Liver (tissue), 9 donors: Measurements from ENCODE around the gene SLC5A9. TPM values are rescaled to one million over a fixed set of nuclear protein-coding genes. Genes with fewer than 3 reads are reported as not detected.

ENCODE experiments used
- DNase-seq: peaks from one replicate; pipeline ENCODE4 v3.0.0-alpha.2; 2017; ENCODE audit warnings: low spot score
- H3K27ac ChIP-seq, 2 donors: one replicate each; pipeline ENCODE4 v1.7.0; 2013; ENCODE audit warnings: inconsistent platforms in 2 of 2, low read length in 2 of 2, control low read depth in 1 of 2, low read depth in 1 of 2, mild to moderate bottlenecking in 1 of 2
- H3K27me3 ChIP-seq, 4 donors: one replicate each; pipeline versions ENCODE4 v1.6.1 to v1.7.0; 2013; ENCODE audit warnings: low read length in 3 of 4, inconsistent platforms in 1 of 4, mild to moderate bottlenecking in 1 of 4, moderate library complexity in 1 of 4; ENCODE audit not compliant: control insufficient read depth in 4 of 4, insufficient read depth in 4 of 4
- H3K36me3 ChIP-seq, 4 donors: one replicate each; pipeline versions ENCODE4 v1.6.1 to v1.7.0; 2013; ENCODE audit warnings: low read length in 3 of 4, mild to moderate bottlenecking in 3 of 4, low read depth in 1 of 4, moderate library complexity in 1 of 4; ENCODE audit not compliant: control insufficient read depth in 4 of 4, insufficient read depth in 3 of 4
- H3K4me1 ChIP-seq, 4 donors: one replicate each; pipeline versions ENCODE4 v1.6.1 to v1.7.0; 2013; ENCODE audit warnings: low read length in 3 of 4, mild to moderate bottlenecking in 3 of 4, moderate library complexity in 1 of 4; ENCODE audit not compliant: control insufficient read depth in 4 of 4, insufficient read depth in 4 of 4
- H3K4me3 ChIP-seq, 3 donors: one replicate each; pipeline versions ENCODE4 v1.6.1 to v1.7.0; 2013; ENCODE audit warnings: low read length in 3 of 3, control low read depth in 1 of 3, low read depth in 1 of 3, mild to moderate bottlenecking in 1 of 3
- H3K9ac ChIP-seq, 2 donors: one replicate each; pipeline ENCODE4 v1.7.0; 2013; ENCODE audit warnings: low read length in 2 of 2, mild to moderate bottlenecking in 2 of 2, moderate library complexity in 2 of 2, control low read depth in 1 of 2, low read depth in 1 of 2
- H3K9me3 ChIP-seq, 4 donors: one replicate each; pipeline versions ENCODE4 v1.6.1 to v1.7.0; 2013; ENCODE audit warnings: low read length in 3 of 4; ENCODE audit not compliant: control insufficient read depth in 4 of 4
- ATF3 ChIP-seq: IDR thresholded peaks from 2 replicates; pipeline ENCODE4 v1.6.1; 2016; ENCODE audit warnings: antibody characterized with exemption
- CTCF ChIP-seq: fragments of 150-350 bp; IDR thresholded peaks from 2 replicates; pipeline ENCODE4 v1.5.1; 2017; ENCODE audit warnings: improper control_type of control experiment, low read depth, low read length; ENCODE audit not compliant: missing input control
- EGR1 ChIP-seq, 2 donors: IDR thresholded peaks; 2 replicates each; pipeline ENCODE4 v1.6.1; 2016 to 2018; ENCODE audit warnings: antibody characterized with exemption in 2 of 2, low read depth in 2 of 2
- FOXA1 ChIP-seq: IDR thresholded peaks from 2 replicates; pipeline ENCODE4 v1.6.1; 2016; ENCODE audit warnings: antibody characterized with exemption
- GABPA ChIP-seq, 2 donors: IDR thresholded peaks in 1 of 2; conservative IDR thresholded peaks in 1 of 2; 2 replicates each; pipeline ENCODE4 v1.6.1; 2016; ENCODE audit warnings: antibody characterized with exemption in 2 of 2, mild to moderate bottlenecking in 1 of 2, moderate library complexity in 1 of 2
- HNF4A ChIP-seq, 2 donors: conservative IDR thresholded peaks; 2 replicates each; pipeline ENCODE4 v1.6.1; 2016; ENCODE audit warnings: antibody characterized with exemption in 2 of 2, mild to moderate bottlenecking in 2 of 2
- JUND ChIP-seq, 2 donors: IDR thresholded peaks; 2 replicates each; pipeline ENCODE4 v1.6.1; 2016; ENCODE audit warnings: antibody characterized with exemption in 2 of 2
- NR2F2 ChIP-seq: IDR thresholded peaks from 2 replicates; pipeline ENCODE4 v1.6.1; 2016; ENCODE audit warnings: antibody characterized with exemption
- RXRA ChIP-seq, 2 donors: IDR thresholded peaks; 2 replicates each; pipeline ENCODE4 v1.6.1; 2017 to 2018; ENCODE audit warnings: antibody characterized with exemption in 2 of 2, mild to moderate bottlenecking in 1 of 2
- SP1 ChIP-seq: IDR thresholded peaks from 2 replicates; pipeline ENCODE4 v1.6.1; 2018; ENCODE audit warnings: antibody characterized with exemption, mild to moderate bottlenecking
- YY1 ChIP-seq: IDR thresholded peaks from 2 replicates; pipeline ENCODE4 v1.6.1; 2016; ENCODE audit warnings: antibody characterized with exemption, mild to moderate bottlenecking
- WGBS: extraction: QIAGEN DNeasy Blood & Tissue Kit; methylation state at CpG from one replicate; pipeline ENCODE4 v1.1.7; 2013; 5-methylcytosine and 5-hydroxymethylcytosine counted together
- polyA plus RNA-seq, 2 donors: library from polyadenylated mRNA; stranded (reverse) in 1 of 2; unstranded in 1 of 2; fragments of 200-250 nt in 1 of 2; fragments of >200 nt in 1 of 2; fragmentation: Nextera tagmentation in 1 of 2; extraction: Ambion mirVana in 1 of 2; gene quantifications; one replicate each; pipeline versions ENCODE4 v1.2.1 to v1.2.3, GENCODE V29; 2013 to 2015
- total RNA-seq, 2 donors: library from RNA; depleted of rRNA; stranded (reverse); fragments of >200 nt; gene quantifications; one replicate each; pipeline ENCODE4 v1.2.3, GENCODE V29; 2014
- TF ChIP-seq, protein P1 (sequence below): IDR thresholded peaks from 2 replicates; pipeline ENCODE4 v1.6.1; 2016; ENCODE audit warnings: antibody characterized with exemption
- TF ChIP-seq, protein P2 (sequence below): IDR thresholded peaks from 2 replicates; pipeline ENCODE4 v1.6.1; 2016; ENCODE audit warnings: antibody characterized with exemption, mild to moderate bottlenecking
- donor health status: healthy.
- donor health status: healthy.
- donor health status: healthy.
- donor health status: healthy.
- donor health status: healthy.

SLC5A9 gene
- total and polyA plus RNA-seq, 4 donors = 0.78 to 6.5 (median 6.0) TPM

DNA sequence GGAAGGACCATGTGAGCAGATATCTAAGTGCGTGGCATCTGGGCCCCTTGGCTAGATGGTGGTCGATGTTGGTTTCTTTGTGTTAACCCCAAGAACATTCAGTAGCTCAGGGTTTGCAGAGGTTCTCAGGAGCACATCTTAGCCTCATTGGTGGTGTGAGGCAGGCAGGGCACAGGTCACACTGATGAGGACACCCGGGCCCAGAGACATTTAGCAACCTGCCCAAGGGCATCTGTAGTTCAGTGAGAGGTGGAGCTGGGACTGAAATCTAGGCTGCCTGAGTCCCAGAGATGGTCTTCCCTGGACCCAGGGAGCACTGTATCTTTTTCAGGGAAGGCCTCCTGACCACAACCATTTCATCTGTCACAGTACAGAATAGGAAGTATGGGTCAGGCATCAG is 859 bp upstream of the SLC5A9 start:
- Histone ChIP-seq H3K27ac (no peak overlapping the region), H3K4me3 (no peak overlapping the region), H3K9ac (no peak overlapping the region), H3K36me3 (peaks cover 0 to 2% (median 0%) of the 10 kb centered on the region in 4 donors), H3K9me3 (no peaks in the 10 kb centered on the region), H3K4me1 (peaks cover 1 to 35% (median 24%) of the 10 kb centered on the region in 4 donors), H3K27me3 (no peaks in the 10 kb centered on the region)
- DNase-seq = no peak
- TF ChIP-seq, protein P1, sequence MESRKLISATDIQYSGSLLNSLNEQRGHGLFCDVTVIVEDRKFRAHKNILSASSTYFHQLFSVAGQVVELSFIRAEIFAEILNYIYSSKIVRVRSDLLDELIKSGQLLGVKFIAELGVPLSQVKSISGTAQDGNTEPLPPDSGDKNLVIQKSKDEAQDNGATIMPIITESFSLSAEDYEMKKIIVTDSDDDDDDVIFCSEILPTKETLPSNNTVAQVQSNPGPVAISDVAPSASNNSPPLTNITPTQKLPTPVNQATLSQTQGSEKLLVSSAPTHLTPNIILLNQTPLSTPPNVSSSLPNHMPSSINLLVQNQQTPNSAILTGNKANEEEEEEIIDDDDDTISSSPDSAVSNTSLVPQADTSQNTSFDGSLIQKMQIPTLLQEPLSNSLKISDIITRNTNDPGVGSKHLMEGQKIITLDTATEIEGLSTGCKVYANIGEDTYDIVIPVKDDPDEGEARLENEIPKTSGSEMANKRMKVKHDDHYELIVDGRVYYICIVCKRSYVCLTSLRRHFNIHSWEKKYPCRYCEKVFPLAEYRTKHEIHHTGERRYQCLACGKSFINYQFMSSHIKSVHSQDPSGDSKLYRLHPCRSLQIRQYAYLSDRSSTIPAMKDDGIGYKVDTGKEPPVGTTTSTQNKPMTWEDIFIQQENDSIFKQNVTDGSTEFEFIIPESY = no peak
- TF ChIP-seq HNF4A (conservative IDR thresholded peaks at IDR 0.05) (peak in 1 of 2 donors; percentile 17), RXRA (IDR thresholded peaks at IDR 0.05) (peak; percentile 10 to 21), JUND (IDR thresholded peaks at IDR 0.05) (no peak), ATF3 (no peak)
- 78% methylated on average over 3 of the region's 3 CpGs for WGBS

DNA sequence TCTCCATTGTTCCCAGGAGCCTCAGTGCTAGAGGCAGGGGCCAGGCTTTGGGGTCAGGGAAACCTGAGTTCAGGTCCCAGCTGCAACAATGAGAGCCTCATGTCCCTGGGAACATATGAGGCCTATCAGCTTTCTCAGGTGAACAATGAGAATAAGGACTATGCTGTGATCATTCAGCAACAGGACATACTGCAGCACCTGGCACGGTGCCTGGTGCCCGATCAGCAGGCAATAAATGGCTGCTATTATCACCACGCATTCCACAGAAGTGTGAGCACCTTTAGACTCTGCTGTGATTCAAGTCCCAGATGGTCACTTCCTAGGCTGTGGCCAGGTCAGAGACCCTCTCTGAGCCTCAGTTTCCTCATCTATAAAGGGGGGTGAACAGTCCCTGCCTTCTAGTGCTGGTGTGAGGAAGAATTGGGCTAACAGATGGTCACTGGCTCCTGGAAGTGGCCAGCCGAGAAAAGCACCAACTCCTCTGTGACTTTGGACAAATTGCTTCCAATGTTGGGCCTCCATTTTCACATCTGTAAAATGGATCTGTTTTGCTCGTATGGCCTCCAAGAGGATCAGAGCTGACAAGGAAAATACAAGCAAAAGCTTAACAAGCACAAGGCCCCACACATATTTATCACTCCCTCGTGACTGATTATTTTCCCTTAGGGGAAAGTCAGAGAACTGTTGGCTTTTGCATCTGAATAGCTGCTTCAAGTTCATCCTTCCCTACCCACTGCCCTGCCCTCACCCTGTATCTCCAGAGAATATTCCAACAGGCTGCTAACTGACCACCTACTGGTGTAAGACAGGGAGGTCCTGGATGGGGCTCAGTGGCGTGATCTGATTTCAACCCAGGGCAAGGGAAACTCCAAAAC is 1.1 kb downstream of the SLC5A9 start:
- peak overlapping the region in 1 of 3 donors; percentile 9 for H3K4me3 ChIP-seq
- no peak overlapping the region for H3K9ac ChIP-seq
- 60% methylated on average over 7 of the region's 7 CpGs for WGBS
- H3K36me3 ChIP-seq = peaks cover 0 to 2% (median 0%) of the 10 kb centered on the region in 4 donors
- H3K9me3 ChIP-seq = no peaks in the 10 kb centered on the region
- H3K27ac ChIP-seq = peak overlapping the region in 1 of 2 donors; percentile 70
- peaks cover 1 to 34% (median 24%) of the 10 kb centered on the region in 4 donors for H3K4me1 ChIP-seq
- TF ChIP-seq GABPA (IDR thresholded peaks at IDR 0.05 in 1 of 2, conservative IDR thresholded peaks at IDR 0.05 in 1 of 2) (no peak), EGR1 (IDR thresholded peaks at IDR 0.05; ENCODE audit: low read depth in 2 of 2) (no peak), YY1 (no peak), CTCF (no peak), SP1 (no peak), ATF3 (no peak), JUND (IDR thresholded peaks at IDR 0.05) (no peak), NR2F2 (no peak), FOXA1 (no peak)
- TF ChIP-seq, protein P2, sequence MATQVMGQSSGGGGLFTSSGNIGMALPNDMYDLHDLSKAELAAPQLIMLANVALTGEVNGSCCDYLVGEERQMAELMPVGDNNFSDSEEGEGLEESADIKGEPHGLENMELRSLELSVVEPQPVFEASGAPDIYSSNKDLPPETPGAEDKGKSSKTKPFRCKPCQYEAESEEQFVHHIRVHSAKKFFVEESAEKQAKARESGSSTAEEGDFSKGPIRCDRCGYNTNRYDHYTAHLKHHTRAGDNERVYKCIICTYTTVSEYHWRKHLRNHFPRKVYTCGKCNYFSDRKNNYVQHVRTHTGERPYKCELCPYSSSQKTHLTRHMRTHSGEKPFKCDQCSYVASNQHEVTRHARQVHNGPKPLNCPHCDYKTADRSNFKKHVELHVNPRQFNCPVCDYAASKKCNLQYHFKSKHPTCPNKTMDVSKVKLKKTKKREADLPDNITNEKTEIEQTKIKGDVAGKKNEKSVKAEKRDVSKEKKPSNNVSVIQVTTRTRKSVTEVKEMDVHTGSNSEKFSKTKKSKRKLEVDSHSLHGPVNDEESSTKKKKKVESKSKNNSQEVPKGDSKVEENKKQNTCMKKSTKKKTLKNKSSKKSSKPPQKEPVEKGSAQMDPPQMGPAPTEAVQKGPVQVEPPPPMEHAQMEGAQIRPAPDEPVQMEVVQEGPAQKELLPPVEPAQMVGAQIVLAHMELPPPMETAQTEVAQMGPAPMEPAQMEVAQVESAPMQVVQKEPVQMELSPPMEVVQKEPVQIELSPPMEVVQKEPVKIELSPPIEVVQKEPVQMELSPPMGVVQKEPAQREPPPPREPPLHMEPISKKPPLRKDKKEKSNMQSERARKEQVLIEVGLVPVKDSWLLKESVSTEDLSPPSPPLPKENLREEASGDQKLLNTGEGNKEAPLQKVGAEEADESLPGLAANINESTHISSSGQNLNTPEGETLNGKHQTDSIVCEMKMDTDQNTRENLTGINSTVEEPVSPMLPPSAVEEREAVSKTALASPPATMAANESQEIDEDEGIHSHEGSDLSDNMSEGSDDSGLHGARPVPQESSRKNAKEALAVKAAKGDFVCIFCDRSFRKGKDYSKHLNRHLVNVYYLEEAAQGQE = no peak
- no peaks in the 10 kb centered on the region for H3K27me3 ChIP-seq
- DNase-seq = no peak
